ENCODE data around the gene KRT8.
"Not testable (repeated sequence)": the region's sequence is repeated elsewhere in the genome, so short reads cannot be mapped to it uniquely, and the experiment has no call there.

The KRT8 gene

DNA sequence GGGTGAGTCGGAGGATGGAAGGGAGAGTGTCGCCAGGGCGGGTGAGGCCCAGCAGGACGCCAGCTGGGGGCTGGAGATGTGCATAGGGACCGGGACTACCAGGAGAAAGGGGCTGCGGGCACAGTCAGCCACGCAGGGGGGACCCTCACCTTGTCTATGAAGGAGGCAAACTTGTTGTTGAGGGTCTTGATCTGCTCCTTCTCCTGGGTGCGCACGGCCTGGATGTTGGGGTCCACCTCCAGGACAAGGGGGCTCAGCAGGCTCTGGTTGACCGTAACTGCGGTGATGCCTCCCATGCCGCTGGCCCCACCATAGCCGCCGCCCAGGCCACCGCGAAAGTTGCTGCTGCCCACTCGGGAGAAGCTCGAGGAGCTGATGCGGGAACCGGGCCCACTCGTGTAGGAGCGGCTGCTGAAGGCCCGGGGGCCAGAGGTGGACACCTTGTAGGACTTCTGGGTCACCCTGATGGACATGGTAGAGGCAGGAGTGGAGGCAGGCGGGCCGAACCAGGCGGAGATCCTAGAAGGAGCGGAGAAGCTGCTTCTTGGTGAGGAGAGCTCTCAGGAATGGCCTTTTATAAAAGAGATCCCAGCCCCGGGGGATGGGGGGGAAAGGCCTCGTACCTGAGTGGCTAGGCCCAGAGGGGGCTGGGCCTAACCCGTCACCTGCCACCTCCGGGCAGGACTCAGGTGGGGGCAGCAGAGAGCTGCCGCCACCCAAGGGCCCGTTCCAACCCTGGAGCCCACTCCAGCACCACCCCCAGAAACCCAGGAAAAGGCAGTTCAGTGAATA is at the start of gene KRT8:
KRT8 (minus strand) TSS at position 568 of the 792 bp plus-strand sequence; CDS start at position 473, 95 bp downstream.
- not testable (repeated sequence) for DNase-seq (ENCODE audit: low read depth, low spot score)

- DNase-seq (ENCODE audit: low read depth, low spot score): no peak
These were observed 48.4 kb upstream of the KRT8 start for GRCh38 chr12:52953181-52953841.

GRCh38 chr12:52952076-52952801 is 47.4 kb upstream of the KRT8 start:
- no peak for DNase-seq (ENCODE audit: low read depth, low spot score)

DNA sequence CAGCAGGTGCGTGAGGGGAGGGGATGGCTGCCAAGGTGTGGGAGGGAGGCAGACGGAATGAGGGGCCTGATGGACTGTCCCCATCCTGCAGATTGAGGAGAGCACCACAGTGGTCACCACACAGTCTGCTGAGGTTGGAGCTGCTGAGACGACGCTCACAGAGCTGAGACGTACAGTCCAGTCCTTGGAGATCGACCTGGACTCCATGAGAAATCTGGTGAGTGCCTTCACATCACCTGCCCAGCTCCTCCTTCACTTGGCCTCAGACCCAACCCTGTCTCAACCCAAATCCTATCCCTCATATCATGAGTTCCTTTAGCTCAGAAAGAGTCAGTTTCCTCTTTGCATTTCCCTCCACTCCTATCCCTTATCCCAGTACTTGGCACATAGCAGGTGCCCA is 46.8 kb upstream of the KRT8 start:
- no peak for DNase-seq (ENCODE audit: low read depth, low spot score)

GRCh38 chr12:52951126-52951525 is 46.2 kb upstream of the KRT8 start:
- no peak for DNase-seq (ENCODE audit: low read depth, low spot score)

DNA sequence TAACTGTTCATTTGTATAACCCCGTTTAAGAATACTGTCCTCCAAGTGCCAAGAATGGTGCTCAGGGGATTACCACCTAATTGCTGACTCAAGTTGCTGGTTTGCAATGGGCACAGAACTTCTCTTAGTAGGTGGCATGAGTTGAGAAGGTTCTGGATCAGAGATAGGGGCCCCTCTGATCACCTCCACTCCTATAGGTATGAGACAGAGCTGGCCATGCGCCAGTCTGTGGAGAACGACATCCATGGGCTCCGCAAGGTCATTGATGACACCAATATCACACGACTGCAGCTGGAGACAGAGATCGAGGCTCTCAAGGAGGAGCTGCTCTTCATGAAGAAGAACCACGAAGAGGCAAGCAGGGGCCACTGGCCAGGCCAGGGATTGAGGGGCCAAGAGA is 45.7 kb upstream of the KRT8 start:
- no peak for DNase-seq (ENCODE audit: low read depth, low spot score)

DNA sequence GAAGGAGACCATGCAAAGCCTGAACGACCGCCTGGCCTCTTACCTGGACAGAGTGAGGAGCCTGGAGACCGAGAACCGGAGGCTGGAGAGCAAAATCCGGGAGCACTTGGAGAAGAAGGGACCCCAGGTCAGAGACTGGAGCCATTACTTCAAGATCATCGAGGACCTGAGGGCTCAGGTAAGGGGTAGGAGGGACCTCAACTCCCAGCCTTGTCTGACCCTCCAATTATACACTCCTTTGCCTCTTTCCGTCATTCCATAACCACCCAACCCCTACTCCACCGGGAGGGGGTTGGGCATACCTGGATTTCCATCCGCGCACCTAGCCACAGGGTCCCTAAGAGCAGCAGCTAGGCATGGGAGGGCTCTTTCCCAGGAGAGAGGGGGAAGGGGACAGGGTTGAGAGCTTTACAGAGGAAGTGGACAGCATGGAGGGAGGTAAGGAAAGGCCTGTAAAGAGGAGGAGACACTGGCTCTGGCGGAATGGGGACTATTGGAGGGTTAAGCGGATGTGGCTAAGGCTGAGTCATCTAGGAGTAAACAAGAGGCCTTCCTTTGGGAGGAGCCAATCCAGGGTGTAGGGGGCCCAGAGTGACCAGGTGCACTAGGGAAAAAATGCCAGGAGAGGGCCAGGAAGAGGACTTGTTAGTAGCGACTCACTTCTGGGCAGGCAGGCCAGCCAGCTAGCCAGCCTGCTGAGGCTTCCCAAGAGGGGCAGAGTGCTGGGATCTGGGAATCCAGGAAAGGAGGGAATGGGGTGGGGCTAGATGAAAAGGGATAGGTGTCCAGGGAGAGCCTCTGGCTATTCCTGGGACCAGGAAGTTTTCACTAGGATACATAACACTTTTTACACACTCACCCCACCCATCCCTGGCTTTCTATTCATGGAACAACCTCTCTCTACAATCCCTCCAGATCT is 44.8 kb upstream of the KRT8 start:
- no peak for DNase-seq (ENCODE audit: low read depth, low spot score)

DNA sequence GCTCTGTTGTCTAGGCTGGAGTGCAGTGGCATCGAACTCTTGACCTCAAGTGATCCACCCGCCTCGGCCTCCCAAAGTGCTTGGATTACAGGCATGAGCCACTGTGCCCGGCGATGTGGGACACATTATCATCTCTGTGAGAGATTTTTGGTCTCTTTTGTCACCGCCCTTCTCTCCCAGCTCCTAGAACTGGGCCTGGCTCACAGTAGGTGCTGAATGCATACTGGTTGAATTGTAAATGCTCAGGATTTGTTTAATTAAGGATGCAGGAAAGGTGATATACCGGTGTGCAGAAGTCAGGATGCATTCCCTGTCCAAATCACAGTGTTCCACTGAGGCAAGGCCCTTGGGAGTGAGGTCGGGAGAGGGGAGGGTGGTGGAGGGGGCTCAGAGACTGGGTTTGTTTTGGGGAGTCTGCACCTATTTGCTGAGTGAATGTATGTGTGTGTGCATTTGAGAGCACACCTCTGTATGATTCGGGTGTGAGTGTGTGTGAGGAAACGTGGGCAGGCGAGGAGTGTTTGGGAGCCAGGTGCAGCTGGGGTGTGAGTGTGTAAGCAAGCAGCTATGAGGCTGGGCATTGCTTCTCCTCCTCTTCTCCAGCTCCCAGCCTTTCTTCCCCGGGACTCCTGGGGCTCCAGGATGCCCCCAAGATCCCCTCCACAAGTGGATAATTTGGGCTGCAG is 43.0 kb upstream of the KRT8 start:
- no peak for DNase-seq (ENCODE audit: low read depth, low spot score)

DNA sequence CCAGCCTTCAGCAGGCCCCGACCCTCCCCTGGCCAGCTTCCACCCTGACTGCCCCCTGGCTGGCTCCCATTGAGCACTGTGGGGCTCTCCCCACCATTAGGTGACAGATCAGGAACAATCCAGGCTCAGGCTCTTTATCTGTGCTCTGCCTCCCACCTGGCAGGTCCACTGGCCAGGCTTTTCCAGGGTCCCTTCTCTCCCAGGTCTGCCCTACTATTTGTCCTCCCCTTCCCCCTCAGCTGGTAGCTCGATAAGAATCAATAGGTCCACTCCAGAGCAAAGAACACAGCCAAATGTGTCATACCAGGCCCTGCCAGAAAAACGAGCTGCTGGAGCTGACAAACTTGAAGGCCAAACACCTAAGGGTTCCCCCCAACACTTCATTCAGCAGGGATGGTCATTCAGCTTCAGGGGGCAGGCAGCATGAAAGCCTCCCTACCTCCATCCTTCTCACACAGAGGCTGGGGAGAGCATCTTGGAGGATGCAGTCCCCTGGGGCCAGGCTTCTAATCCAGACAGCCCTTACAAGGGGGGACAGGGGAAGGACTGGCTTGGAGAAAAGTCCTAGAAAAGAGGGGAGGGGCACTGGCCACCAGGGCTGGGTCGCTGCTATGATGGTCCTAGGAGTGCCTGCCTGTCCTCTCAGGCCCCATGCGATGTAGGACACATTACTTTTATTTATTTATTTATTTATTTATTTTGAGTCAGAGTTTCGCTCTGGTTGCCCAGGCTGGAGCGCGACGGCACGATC is 42.1 kb upstream of the KRT8 start:
- no peak for DNase-seq (ENCODE audit: low read depth, low spot score)

- DNase-seq (ENCODE audit: low read depth, low spot score): no peak
These were observed 41.5 kb upstream of the KRT8 start for GRCh38 chr12:52946334-52946733.

DNA sequence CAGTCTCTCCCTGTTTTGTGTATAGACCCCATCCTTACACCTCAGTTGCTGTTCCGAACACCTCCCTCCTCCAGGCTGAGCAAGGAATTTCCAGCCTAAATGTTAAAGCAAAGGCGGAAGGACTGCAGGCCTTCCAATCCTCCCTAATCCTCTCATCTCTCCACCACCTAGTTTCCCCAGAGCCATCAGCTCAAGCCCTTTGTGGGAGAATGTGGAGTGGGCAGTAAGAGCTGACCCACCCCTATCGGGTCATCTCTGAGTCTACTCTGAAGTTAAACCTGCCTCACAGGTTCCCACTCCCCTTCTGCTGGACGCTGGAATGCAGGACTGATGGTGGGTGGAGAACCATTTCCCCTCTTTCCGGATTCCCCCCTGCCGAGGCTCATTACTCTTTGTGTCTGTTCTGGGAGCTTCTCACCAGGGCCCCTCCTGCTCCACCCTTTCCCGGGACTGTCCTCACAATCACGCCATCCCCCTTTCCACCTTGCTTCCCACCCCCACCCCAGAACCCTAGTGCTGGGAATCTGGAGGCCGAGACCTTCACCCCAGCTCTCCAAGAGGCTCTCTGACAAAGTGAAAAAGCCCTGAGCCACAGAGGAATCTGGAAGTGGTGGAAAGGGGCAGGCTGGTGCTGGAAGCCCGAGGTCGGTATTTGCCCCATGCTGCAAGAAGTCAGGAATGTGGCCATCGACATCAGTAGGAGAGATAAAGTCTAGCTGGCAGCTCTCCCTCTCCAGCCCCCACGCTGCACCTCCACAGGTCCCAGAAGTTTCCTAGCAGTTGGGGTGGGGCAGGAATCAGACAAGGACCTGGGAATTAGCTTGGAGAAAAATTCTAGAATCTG is 40.7 kb upstream of the KRT8 start:
- peak; percentile 93 for DNase-seq (ENCODE audit: low read depth, low spot score)

DNA sequence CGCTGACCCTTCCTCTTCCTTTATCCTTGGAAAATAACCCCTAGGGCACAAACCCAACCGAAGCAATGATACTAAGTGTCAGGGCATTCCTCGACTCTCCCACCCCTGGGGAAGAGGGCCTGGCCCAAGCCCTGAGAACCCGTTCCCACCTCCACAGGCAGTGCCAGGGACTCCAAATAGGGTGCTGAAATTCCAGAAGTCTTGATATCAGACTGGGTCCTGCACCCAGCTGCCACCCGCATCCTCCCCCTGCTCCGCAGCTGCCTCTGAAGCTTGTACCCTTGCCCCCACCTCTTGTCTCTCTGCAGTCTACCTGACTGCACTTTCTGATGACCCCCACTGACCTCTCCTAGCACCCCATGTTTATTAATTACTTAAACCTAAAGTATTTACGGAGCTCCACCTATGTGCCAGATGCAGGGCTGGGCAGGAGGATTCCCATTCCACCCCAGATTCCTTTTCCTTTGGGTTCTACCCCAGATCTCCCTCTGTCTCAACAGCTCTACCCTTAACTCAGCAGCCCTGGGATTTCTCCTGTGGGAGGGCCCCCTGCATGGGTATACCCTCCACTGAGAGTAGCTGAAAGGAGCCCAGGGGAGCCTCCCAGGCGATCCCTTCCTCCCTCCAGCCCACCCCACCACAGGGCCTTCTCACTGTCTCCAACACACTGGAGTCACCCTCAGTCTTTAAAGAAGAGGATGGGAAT is 40.0 kb upstream of the KRT8 start:
- no peak for DNase-seq (ENCODE audit: low read depth, low spot score)

DNA sequence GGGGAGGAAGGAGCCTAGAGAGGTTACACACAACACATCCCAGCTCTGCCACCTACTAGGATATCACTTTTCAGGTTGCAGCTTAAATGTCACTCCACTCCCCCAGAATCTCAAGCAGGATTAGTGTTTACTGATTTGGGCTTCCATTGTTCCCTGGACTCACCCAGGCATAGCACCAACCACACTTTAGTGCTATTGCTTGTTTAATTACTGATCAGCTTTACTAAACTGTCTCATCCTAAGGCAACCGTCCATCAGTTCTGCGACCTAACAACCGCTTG is 38.0 kb upstream of the KRT8 start:
- DNase-seq (ENCODE audit: low read depth, low spot score): no peak

GRCh38 chr12:52942066-52942900 is 37.4 kb upstream of the KRT8 start:
- no peak for DNase-seq (ENCODE audit: low read depth, low spot score)

DNA sequence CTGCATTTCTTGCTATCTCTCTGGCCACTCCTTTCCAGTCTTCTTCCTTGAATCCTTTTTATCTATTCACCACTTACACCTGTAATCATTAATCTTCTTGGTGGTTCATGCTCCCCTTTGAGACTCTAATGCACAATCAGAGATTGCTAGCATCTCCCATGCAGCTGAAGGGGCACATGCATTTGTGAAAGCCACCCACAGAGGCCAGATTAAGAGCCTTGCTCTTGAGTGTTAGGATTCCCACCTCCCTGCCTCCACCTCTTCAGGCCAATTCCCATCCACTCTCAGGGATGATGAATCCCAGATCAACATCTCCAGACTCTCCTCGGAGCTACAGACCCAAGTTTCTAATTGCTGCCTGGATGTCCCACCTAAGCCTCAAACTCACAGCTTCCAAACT is 24.7 kb upstream of the KRT8 start:
- no peak for DNase-seq (ENCODE audit: low read depth, low spot score)

- no peak for DNase-seq (ENCODE audit: low read depth, low spot score)
These were observed 23.1 kb upstream of the KRT8 start for GRCh38 chr12:52927964-52928363.

- no peak for DNase-seq (ENCODE audit: low read depth, low spot score)
These were observed 21.8 kb upstream of the KRT8 start for GRCh38 chr12:52926596-52927234.
